ENCODE data around the gene IGLON5. TPM values are rescaled to one million over a fixed set of nuclear protein-coding genes. Genes with fewer than 3 reads are reported as not detected.
A peak's percentile ranks its signal among the peaks of the same experiment; 100 is the strongest.

The IGLON5 gene
- total and polyA plus RNA-seq, 3 donors from 2014 or later, result 13.3 to 16.0 (median 13.9) TPM

DNA sequence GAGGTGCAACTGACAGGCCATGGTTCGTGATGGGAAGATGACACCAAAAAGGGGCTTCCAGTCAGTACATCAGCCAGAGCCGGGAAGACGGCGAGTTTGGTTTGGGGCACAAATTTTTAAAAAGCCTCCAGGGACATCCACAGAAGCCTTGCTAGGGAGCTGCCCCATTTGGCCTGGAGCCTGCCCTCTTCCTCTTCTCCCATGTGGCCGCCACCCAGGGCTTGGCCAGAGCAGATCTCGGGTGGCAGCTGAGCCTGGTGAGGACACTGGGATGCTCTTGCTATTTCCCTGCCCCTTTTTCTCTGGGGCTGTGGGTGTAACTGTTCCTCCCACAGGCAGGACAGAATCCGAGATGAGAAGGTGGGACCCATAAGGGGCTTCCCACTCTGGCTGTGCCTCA, 46.5 kb downstream of the IGLON5 start:
- WGBS, 2 donors, result 88 to 91% methylated on average over 7 of the region's 7 CpGs
- intact Hi-C loops (cut with DNase I; ENCODE audit: low total_unique reads), result no loop called here
- no peak overlapping the region for H3K27ac ChIP-seq

DNA sequence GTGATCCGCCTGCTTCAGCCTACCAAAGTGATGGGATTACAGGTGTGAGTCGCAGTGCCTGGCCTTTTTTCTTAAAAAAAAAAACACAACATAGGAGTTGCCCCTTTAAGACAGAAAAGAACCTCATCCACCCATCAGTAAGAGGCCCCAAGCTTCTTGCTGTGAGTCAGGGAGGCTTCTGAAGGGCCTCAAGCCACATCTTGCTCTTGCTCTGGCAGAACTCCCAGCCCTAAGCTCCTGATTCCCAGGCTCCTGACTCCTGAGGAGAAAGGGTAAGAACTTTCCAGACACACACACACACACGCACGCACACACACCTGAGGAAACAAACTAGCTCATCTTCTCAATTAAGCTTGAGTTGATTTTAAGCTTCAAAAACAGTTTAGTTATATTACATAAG, 47.9 kb downstream of the IGLON5 start:
- DNase-seq, result peak; percentile 54
- peaks cover 4% of the 10 kb centered on the region for H3K4me1 ChIP-seq
- no peaks in the 10 kb centered on the region for H3K36me3 ChIP-seq (ENCODE audit: low read depth, missing control alignments)
- no peaks in the 10 kb centered on the region for H3K9me3 ChIP-seq
- intact Hi-C loops (cut with DNase I; ENCODE audit: low total_unique reads), result no loop called here
- 70 to 76% methylated on average over 4 of the region's 4 CpGs for WGBS, 2 donors
- no peak overlapping the region for H3K4me3 ChIP-seq
- no peak for TF ChIP-seq POLR2A (IDR thresholded peaks at IDR 0.05)
- TF ChIP-seq, protein P1, sequence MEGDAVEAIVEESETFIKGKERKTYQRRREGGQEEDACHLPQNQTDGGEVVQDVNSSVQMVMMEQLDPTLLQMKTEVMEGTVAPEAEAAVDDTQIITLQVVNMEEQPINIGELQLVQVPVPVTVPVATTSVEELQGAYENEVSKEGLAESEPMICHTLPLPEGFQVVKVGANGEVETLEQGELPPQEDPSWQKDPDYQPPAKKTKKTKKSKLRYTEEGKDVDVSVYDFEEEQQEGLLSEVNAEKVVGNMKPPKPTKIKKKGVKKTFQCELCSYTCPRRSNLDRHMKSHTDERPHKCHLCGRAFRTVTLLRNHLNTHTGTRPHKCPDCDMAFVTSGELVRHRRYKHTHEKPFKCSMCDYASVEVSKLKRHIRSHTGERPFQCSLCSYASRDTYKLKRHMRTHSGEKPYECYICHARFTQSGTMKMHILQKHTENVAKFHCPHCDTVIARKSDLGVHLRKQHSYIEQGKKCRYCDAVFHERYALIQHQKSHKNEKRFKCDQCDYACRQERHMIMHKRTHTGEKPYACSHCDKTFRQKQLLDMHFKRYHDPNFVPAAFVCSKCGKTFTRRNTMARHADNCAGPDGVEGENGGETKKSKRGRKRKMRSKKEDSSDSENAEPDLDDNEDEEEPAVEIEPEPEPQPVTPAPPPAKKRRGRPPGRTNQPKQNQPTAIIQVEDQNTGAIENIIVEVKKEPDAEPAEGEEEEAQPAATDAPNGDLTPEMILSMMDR (IDR thresholded peaks at IDR 0.05), result no peak
- H3K27me3 ChIP-seq, result no peaks in the 10 kb centered on the region
- H3K27ac ChIP-seq, result peak overlapping the region in 1 of 2 donors; percentile 30

More for the DNA sequence above, 46.5 kb downstream of the IGLON5 start:
- H3K4me1 ChIP-seq, result peaks cover 4% of the 10 kb centered on the region
- no peaks in the 10 kb centered on the region for H3K27me3 ChIP-seq
- no peaks in the 10 kb centered on the region for H3K9me3 ChIP-seq
- no peak for DNase-seq
- H3K4me3 ChIP-seq, result no peak overlapping the region
- H3K36me3 ChIP-seq (ENCODE audit: low read depth, missing control alignments), result no peaks in the 10 kb centered on the region
- TF ChIP-seq, protein P1 (IDR thresholded peaks at IDR 0.05), result no peak
- no peak for TF ChIP-seq POLR2A (IDR thresholded peaks at IDR 0.05)

DNA sequence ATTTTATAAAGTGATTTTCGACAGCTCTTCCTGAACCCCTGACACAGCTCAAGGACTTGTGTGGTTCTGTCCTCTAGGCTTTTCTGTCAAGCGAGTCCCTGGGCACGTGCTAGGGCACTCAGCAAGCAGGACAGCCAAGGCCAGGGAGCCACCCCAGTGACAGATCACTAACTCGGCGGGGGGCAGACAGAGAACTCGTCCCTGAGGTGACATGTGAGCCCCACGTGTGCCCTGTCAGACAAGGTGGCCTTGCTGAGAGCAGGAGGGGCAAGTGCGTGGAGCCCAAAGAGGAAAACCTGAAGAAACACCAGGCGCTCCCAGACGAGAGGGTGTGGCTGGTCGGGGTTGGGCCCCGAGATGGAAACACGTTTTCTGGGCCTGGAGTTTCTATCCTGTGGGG, 49.8 kb downstream of the IGLON5 start:
- TF ChIP-seq POLR2A (IDR thresholded peaks at IDR 0.05), result no peak
- TF ChIP-seq, protein P1 (IDR thresholded peaks at IDR 0.05), result no peak
- no peaks in the 10 kb centered on the region for H3K9me3 ChIP-seq
- no peaks in the 10 kb centered on the region for H3K27me3 ChIP-seq
- no peak overlapping the region for H3K27ac ChIP-seq
- no peaks in the 10 kb centered on the region for H3K36me3 ChIP-seq (ENCODE audit: low read depth, missing control alignments)
- intact Hi-C loops (cut with DNase I; ENCODE audit: low total_unique reads), result no loop called here
- H3K4me3 ChIP-seq, result no peak overlapping the region
- peaks cover 14% of the 10 kb centered on the region for H3K4me1 ChIP-seq
- no peak for DNase-seq
- WGBS, 2 donors, result 89 to 94% methylated on average over 10 to 13 of the region's 13 CpGs

DNA sequence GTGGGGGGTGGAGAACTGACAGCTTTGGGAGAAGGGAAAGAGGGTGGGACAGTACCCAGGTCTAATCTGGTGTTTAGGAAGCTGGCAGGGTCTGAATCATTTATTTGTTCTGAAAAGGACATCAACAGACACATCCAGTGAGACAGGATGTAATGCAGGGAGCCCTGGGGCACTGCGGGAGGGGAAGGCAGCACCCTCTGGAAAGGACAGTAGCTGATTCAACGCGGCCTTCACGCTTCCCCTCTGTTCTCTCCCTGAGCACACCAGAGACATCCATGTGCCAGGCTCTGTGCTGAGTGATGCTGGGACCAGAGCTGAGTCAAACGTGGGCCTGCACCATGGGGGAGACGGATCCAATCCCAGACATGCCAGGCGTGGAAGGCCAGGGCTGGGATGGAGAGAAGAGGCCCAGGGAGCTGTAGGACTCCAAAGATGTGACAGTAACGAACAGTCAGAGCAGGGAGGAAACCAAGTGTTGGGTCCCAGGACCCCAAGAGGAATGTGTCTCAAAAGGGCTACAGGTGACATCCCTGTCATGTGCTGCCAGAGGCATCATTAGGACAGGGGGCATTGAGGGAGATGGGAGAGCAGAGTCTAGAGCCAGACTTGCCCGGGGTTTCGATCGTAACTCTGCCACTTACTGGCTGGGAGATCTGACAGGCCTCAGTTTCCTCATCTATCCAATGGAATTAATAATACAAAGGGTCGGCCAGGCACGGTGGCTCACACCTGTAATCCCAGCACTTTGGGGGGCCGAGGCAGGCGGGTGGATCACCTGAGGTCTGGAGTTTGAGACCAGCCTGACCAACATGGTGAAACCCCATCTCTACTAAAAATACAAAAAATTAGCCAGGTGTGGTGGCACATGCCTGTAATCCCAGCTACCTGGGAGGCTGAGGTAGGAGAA, 53.0 kb downstream of the IGLON5 start:
- Histone ChIP-seq H3K4me3 (no peak overlapping the region), H3K4me1 (peaks cover 14% of the 10 kb centered on the region), H3K27ac (no peak overlapping the region), H3K9me3 (no peaks in the 10 kb centered on the region), H3K27me3 (no peaks in the 10 kb centered on the region), H3K36me3 (ENCODE audit: low read depth, missing control alignments) (no peaks in the 10 kb centered on the region)
- DNase-seq, result no peak
- no peak for TF ChIP-seq POLR2A (IDR thresholded peaks at IDR 0.05)
- TF ChIP-seq, protein P1 (IDR thresholded peaks at IDR 0.05), result no peak
- intact Hi-C loops (cut with DNase I; ENCODE audit: low total_unique reads), result no loop called here
- WGBS, 2 donors, result 76 to 87% methylated on average over 14 to 15 of the region's 15 CpGs

Measured in testis (tissue), 3 donors.